SK-N-SH treated with all-trans-retinoic acid at 6 μM for 48 hours (cell line): Measurements from ENCODE around the gene FAM3B.

Source experiments
- ATAC-seq: fragments of 200-7000 bp; cut with Tn5 transposase; 3 replicates; pipeline ENCODE4 v1.9.1; 2020; ENCODE audit warnings: mild to moderate bottlenecking, moderate library complexity
- BACH2 ChIP-seq: fragments of 250-450 bp; sonication (Bioruptor Pico); IDR thresholded peaks from 2 replicates; pipeline ENCODE4 v1.9.0; 2021; ENCODE audit warnings: mild to moderate bottlenecking, borderline replicate concordance
- CSRNP3 ChIP-seq: fragments of 250-450 bp; sonication (Bioruptor Pico); IDR thresholded peaks from 2 replicates; pipeline ENCODE4 v1.5.1; 2021; ENCODE audit warnings: mild to moderate bottlenecking, moderate library complexity
- GLIS3 ChIP-seq: fragments of 250-450 bp; sonication (Bioruptor Pico); IDR thresholded peaks from 2 replicates; pipeline ENCODE4 v1.5.0; 2020; ENCODE audit warnings: mild to moderate bottlenecking, moderate library complexity
- ISL1 ChIP-seq: fragments of 250-450 bp; sonication (Bioruptor Pico); IDR thresholded peaks from 2 replicates; pipeline ENCODE4 v2.1.2; 2022; ENCODE audit warnings: mild to moderate bottlenecking, moderate library complexity
- PATZ1 ChIP-seq: fragments of 250-450 bp; sonication (Bioruptor Pico); IDR thresholded peaks from 2 replicates; pipeline ENCODE4 v1.8.0; 2020; ENCODE audit warnings: mild to moderate bottlenecking, moderate library complexity, borderline replicate concordance
- PPARA ChIP-seq: fragments of 250-450 bp; sonication (Bioruptor Pico); IDR thresholded peaks from 2 replicates; pipeline ENCODE4 v1.5.0; 2020; ENCODE audit warnings: mild to moderate bottlenecking, borderline replicate concordance
- RARB ChIP-seq: fragments of 250-450 bp; sonication (Bioruptor Pico); IDR thresholded peaks from 2 replicates; pipeline ENCODE4 v1.8.0; 2021; ENCODE audit warnings: mild to moderate bottlenecking, moderate library complexity
- SNAI2 ChIP-seq: fragments of 250-450 bp; sonication (Bioruptor Pico); IDR thresholded peaks from 2 replicates; pipeline ENCODE4 v1.5.0; 2020; ENCODE audit warnings: mild to moderate bottlenecking, moderate library complexity
- TCF4 ChIP-seq: fragments of 250-450 bp; sonication (Bioruptor Pico); IDR thresholded peaks from 2 replicates; pipeline ENCODE4 v1.8.0; 2021; ENCODE audit warnings: mild to moderate bottlenecking, moderate library complexity, borderline replicate concordance
- TOX ChIP-seq: fragments of 250-450 bp; sonication (Bioruptor Pico); IDR thresholded peaks from 2 replicates; pipeline ENCODE4 v1.8.0; 2021; ENCODE audit warnings: mild to moderate bottlenecking, moderate library complexity, borderline replicate concordance
- TSHZ2 ChIP-seq: fragments of 250-450 bp; sonication (Bioruptor Pico); IDR thresholded peaks from 2 replicates; pipeline ENCODE4 v1.5.0; 2020; ENCODE audit warnings: mild to moderate bottlenecking, moderate library complexity
- ZC3H10 ChIP-seq: fragments of 250-450 bp; sonication (Bioruptor Pico); IDR thresholded peaks from 2 replicates; pipeline ENCODE4 v1.5.1; 2021; ENCODE audit warnings: mild to moderate bottlenecking, moderate library complexity
- ZFP3 ChIP-seq: fragments of 250-450 bp; sonication (Bioruptor Pico); IDR thresholded peaks from 2 replicates; pipeline ENCODE4 v1.5.0; 2020; ENCODE audit warnings: mild to moderate bottlenecking, moderate library complexity
- ZFP30 ChIP-seq: fragments of 450-650 bp; formaldehyde crosslinking; IDR thresholded peaks from 2 replicates; pipeline ENCODE4 v1.5.0; 2022; ENCODE audit warnings: mild to moderate bottlenecking, moderate library complexity
- ZNF565 ChIP-seq: fragments of 450-650 bp; formaldehyde crosslinking; conservative IDR thresholded peaks from 2 replicates; pipeline ENCODE4 v1.5.0; 2020; ENCODE audit warnings: low read depth, mild to moderate bottlenecking, moderate library complexity
- ZNF70 ChIP-seq: fragments of 450-650 bp; formaldehyde crosslinking; IDR thresholded peaks from 2 replicates; pipeline ENCODE4 v1.5.0; 2020; ENCODE audit warnings: mild to moderate bottlenecking, moderate library complexity
- ZNF8 ChIP-seq: fragments of 450-650 bp; formaldehyde crosslinking; IDR thresholded peaks from 2 replicates; pipeline ENCODE4 v1.5.0; 2020; ENCODE audit warnings: mild to moderate bottlenecking, moderate library complexity
- TF ChIP-seq, protein P1 (sequence below): fragments of 250-450 bp; sonication (Bioruptor Pico); IDR thresholded peaks from 2 replicates; pipeline ENCODE4 v1.5.1; 2020; ENCODE audit warnings: low read depth, mild to moderate bottlenecking, moderate library complexity

FAM3B gene

DNA sequence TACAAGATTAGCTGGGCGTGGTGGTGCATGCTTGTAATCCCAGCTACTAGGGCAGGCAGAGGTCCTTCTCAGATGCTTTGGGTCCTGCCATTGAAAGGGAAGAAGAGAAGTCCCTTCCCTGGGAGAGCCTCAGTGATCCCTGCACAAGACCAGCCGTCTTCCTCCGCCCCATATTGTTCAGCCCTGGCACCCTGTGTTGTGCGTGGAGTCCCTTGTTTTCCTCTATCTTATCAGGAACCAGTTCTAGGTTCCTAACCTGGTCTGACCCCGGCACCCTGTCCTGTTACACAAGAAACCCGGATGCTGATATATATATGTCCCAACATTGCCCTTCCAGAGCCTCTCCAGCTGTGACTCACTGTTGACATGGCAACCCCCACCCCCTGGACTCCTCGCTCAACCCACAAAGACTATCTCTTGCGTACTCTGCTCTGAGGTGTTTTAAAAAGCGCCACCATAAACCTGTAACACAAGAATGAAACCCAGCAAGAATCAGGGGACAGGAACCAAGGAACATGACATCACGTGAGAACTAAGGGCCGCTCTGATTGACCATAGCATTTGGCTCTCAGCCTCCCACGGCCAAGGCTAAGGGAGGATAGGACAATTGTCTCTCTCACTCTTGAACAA lies 50.0 kb downstream of the FAM3B start:
- ATAC-seq: no peak; the same call in 2 of the 3 replicates
- TF ChIP-seq TSHZ2 (CRISPR knock-in tag) (no peak), BACH2 (CRISPR knock-in tag) (no peak), ZNF565 (CRISPR knock-in tag) (no peak), RARB (CRISPR knock-in tag) (no peak)

GRCh38 chr21:41367301-41367944 lies 50.8 kb downstream of the FAM3B start:
- TF ChIP-seq PPARA (CRISPR knock-in tag): no peak
- no peak for TF ChIP-seq TCF4 (CRISPR knock-in tag)
- TF ChIP-seq ZFP30 (CRISPR knock-in tag): no peak
- TF ChIP-seq ZC3H10 (CRISPR knock-in tag): no peak
- no peak for TF ChIP-seq RARB (CRISPR knock-in tag)
- no peak for TF ChIP-seq ZFP3 (CRISPR knock-in tag)
- no peak for TF ChIP-seq TSHZ2 (CRISPR knock-in tag)
- TF ChIP-seq SNAI2: no peak
- TF ChIP-seq ISL1 (CRISPR knock-in tag): no peak
- TF ChIP-seq TOX: no peak
- no peak for TF ChIP-seq ZNF70
- ATAC-seq: no peak

DNA sequence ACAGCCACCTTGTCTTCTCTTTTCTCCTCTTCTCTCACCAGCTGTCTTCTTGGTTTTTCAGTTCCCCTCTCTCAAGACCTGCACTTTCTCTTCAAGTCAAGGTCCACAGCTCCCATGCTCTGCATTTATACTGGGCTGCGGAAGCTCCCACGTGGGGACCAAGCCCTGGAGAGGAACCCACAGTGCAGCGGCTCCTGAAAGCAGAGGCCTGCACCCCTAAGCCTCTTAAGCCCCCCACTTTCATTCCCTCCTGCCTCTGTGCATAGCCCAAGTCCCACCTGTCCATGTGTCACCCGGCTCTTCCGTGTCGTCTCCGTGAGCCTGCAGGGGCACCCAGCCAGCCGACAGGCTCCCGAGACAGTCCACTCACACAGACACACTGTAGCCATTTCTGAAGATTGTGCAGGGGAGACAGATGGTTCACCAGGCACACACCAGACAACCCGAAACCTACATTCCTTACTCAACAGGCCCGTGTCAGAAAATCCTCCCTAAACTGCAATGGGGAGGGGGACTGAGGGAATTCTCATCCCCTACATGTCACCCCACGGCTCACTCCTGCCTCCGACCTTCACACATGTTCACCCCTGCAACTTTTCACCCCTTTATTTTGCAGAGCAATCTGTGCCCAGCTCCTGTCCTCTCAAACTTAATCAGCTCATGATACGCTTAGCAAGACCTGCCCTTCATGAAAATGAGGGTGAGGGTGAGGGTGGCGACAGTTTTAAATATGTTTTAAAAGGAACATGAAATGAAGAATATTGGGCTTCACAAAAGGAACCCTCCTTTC lies 51.5 kb downstream of the FAM3B start:
- no peak for ATAC-seq
- TF ChIP-seq SNAI2: no peak
- TF ChIP-seq TOX: no peak
- no peak for TF ChIP-seq ZFP30 (CRISPR knock-in tag)
- TF ChIP-seq ZC3H10 (CRISPR knock-in tag): no peak
- no peak for TF ChIP-seq CSRNP3
- TF ChIP-seq, protein P1, sequence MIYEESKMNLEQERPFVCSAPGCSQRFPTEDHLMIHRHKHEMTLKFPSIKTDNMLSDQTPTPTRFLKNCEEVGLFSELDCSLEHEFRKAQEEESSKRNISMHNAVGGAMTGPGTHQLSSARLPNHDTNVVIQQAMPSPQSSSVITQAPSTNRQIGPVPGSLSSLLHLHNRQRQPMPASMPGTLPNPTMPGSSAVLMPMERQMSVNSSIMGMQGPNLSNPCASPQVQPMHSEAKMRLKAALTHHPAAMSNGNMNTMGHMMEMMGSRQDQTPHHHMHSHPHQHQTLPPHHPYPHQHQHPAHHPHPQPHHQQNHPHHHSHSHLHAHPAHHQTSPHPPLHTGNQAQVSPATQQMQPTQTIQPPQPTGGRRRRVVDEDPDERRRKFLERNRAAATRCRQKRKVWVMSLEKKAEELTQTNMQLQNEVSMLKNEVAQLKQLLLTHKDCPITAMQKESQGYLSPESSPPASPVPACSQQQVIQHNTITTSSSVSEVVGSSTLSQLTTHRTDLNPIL (CRISPR knock-in tag): no peak
- TF ChIP-seq RARB (CRISPR knock-in tag): no peak
- TF ChIP-seq GLIS3 (CRISPR knock-in tag): no peak
- TF ChIP-seq ZNF565 (CRISPR knock-in tag): no peak
- no peak for TF ChIP-seq ZNF70
- no peak for TF ChIP-seq PATZ1 (CRISPR knock-in tag)
- TF ChIP-seq TSHZ2 (CRISPR knock-in tag): no peak
- TF ChIP-seq BACH2 (CRISPR knock-in tag): no peak
- TF ChIP-seq ZNF8 (CRISPR knock-in tag): no peak
- no peak for TF ChIP-seq ISL1 (CRISPR knock-in tag)
- TF ChIP-seq ZFP3 (CRISPR knock-in tag): no peak
- TF ChIP-seq TCF4 (CRISPR knock-in tag): no peak
